ENCODE results near the gene KRTAP16-1.
"Not testable (repeated sequence)": the region's sequence is repeated elsewhere in the genome, so short reads cannot be mapped to it uniquely, and the experiment has no call there.

The KRTAP16-1 gene

DNA sequence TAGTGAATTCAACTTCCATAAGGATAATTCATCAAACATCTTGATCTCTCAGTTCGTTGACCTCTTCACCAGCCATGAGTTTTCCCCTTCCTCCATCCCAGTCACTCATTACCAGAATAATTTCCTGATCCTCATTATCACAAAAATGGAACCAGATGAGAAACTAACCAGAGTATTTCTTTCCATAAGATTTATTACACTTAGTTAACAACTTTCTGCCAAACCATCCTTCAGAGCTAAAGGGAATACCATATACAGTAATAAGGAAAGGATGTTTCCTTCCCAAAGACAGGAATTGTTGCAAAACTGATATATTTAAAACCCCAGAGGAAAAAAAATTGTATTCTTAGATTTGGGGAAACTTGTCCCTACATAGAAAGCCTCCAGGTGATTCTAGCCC, 15.1 kb downstream of the KRTAP16-1 start:
- Mint-ChIP-seq H3K9me3 (no peaks in the 10 kb centered on the region), H3K27me3 (no peaks in the 10 kb centered on the region), H3K4me3 (no peak overlapping the region), H3K4me1 (no peaks in the 10 kb centered on the region), H3K27ac (no peak overlapping the region)
- ATAC-seq (no peak), DNase-seq (no peak)

- ATAC-seq (no peak), DNase-seq (no peak)
- Mint-ChIP-seq H3K4me3 (no peak overlapping the region), H3K27me3 (no peaks in the 10 kb centered on the region), H3K9me3 (no peaks in the 10 kb centered on the region), H3K27ac (no peak overlapping the region), H3K4me1 (peaks cover 7% of the 10 kb centered on the region)
Observed at GRCh38 chr17:41287050-41287449, 22.1 kb downstream of the KRTAP16-1 start.

DNA sequence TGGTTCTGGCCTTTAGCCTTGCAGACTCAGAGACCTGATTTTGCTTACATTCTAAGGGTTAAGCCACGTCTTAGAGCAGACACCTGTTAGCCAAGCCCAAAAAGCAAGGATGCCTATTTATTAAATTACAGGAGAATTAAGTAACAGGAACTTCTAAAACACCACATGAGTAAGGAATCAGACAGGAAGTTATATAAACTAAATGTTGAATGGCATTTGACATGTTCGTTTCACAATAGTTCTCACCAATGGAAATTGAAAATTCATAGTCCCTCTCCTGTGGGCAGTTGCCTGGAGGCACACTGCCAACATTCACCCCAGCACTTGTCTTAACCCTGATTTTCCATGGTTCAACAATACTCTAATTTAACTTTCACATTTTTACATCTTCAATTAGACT, 24.6 kb downstream of the KRTAP16-1 start:
- no peaks in the 10 kb centered on the region for H3K27me3 Mint-ChIP-seq
- H3K9me3 Mint-ChIP-seq, result no peaks in the 10 kb centered on the region
- no peak overlapping the region for H3K27ac Mint-ChIP-seq
- H3K4me1 Mint-ChIP-seq, result peaks cover 7% of the 10 kb centered on the region
- ATAC-seq (no peak), DNase-seq (no peak)
- H3K4me3 Mint-ChIP-seq, result no peak overlapping the region

GRCh38 chr17:41284043-41284442, 25.1 kb downstream of the KRTAP16-1 start:
- no peaks in the 10 kb centered on the region for H3K9me3 Mint-ChIP-seq
- ATAC-seq, result no peak
- H3K4me1 Mint-ChIP-seq, result peaks cover 7% of the 10 kb centered on the region
- DNase-seq, result no peak
- H3K27me3 Mint-ChIP-seq, result no peaks in the 10 kb centered on the region
- no peak overlapping the region for H3K4me3 Mint-ChIP-seq
- no peak overlapping the region for H3K27ac Mint-ChIP-seq

DNA sequence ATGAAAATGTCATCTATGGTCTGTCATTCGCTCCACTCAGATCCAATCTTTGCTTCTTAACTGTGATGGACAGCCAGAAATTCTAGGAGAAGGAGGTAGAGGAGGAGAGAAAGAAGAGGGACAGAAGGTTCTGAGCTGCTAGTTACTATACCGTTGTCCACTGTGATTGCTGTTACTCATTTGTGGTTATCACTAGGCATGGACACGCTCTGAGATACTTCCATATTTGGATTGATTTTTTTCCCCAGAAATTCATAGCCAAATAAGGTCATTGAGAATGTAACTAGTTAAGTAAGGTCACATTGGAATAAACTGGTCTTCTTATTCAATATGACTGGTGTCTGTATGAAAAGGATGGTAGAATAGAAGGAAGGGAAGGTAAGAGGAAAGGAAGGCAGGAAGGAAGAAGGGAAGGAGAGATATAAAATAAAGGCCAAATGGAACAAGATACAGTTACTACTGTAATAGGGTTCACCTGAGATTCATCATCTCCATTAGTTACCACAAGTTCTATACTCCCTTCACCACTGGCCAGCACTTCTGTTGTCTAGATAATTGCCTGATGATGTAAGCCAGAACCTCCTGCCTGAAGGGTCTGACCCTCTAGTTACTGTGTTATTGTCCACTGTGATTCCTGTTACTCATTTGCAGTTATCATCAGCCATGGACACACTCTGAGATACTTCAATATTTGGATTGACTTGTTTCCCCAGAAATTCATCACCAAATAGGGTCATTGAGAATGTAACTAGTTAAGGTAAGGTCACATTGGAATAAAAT, 30.7 kb downstream of the KRTAP16-1 start:
- ATAC-seq (no peak), DNase-seq (no peak)
- Mint-ChIP-seq H3K27ac (no peak overlapping the region), H3K4me3 (no peak overlapping the region), H3K4me1 (no peaks in the 10 kb centered on the region), H3K27me3 (peaks cover 7% of the 10 kb centered on the region), H3K9me3 (no peaks in the 10 kb centered on the region)

GRCh38 chr17:41275648-41276190, 33.4 kb downstream of the KRTAP16-1 start, which contains the start of gene KRTAP9-7:
Gene KRTAP9-7, plus strand, starts transcription at chr17:41275698. Its CDS starts 0 bp downstream, at chr17:41275698.
- not testable (repeated sequence) for ATAC-seq, DNase-seq, H3K4me3 Mint-ChIP-seq, H3K4me1 Mint-ChIP-seq, H3K27me3 Mint-ChIP-seq, H3K27ac Mint-ChIP-seq, H3K9me3 Mint-ChIP-seq

DNA sequence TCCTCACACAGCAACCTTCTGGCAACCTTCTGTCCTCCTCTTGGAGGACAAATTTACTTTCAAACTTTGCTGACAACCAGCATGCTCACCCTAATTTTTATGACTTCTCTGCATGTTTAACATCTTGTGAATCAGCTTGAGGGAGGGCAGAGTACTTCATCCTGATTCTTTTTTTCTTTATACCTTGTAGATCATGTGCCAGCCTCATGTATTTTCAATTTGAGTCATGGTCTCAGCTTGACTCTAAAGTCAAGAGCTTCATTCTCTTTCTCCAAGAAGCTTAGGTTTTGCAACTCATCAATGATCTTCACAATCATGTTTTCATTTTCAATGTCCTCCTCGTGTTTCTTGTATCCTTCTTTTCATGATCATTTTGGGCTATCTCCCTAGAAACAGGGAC, 37.3 kb downstream of the KRTAP16-1 start:
- ATAC-seq (no peak), DNase-seq (no peak)
- Mint-ChIP-seq H3K9me3 (no peaks in the 10 kb centered on the region), H3K4me3 (no peak overlapping the region), H3K27me3 (peaks cover 7% of the 10 kb centered on the region), H3K27ac (no peak overlapping the region), H3K4me1 (no peaks in the 10 kb centered on the region)

DNA sequence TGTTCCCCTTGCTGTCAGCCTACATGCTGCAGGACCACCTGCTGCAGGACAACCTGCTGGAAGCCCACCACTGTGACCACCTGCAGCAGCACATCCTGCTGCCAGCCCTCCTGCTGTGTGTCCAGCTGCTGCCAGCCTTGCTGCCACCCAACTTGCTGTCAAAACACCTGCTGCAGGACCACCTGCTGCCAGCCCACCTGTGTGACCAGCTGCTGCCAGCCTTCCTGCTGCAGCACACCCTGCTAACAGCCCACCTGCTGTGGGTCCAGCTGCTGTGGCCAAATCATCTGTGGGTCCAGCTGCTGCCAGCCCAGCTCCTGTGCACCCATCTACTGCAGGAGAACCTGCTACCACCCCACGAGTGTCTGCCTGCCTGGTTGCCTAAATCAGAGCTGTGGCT, 37.8 kb downstream of the KRTAP16-1 start:
- not testable (repeated sequence) for H3K27me3 Mint-ChIP-seq, DNase-seq, H3K9me3 Mint-ChIP-seq, H3K4me3 Mint-ChIP-seq, H3K27ac Mint-ChIP-seq, ATAC-seq, H3K4me1 Mint-ChIP-seq

- Mint-ChIP-seq H3K27ac (no peak overlapping the region), H3K4me3 (no peak overlapping the region), H3K27me3 (no peaks in the 10 kb centered on the region), H3K4me1 (no peaks in the 10 kb centered on the region), H3K9me3 (no peaks in the 10 kb centered on the region)
- DNase-seq (no peak), ATAC-seq (no peak)
Observed at GRCh38 chr17:41267711-41268110, 41.4 kb downstream of the KRTAP16-1 start.

GRCh38 chr17:41265078-41265477, 44.0 kb downstream of the KRTAP16-1 start, which contains the start of gene KRTAP9-6:
Gene KRTAP9-6, plus strand, starts transcription at chr17:41265378. Its CDS starts 0 bp downstream, at chr17:41265378.
- ATAC-seq, result no peak
- H3K4me1 Mint-ChIP-seq, result peaks cover 14% of the 10 kb centered on the region

DNA sequence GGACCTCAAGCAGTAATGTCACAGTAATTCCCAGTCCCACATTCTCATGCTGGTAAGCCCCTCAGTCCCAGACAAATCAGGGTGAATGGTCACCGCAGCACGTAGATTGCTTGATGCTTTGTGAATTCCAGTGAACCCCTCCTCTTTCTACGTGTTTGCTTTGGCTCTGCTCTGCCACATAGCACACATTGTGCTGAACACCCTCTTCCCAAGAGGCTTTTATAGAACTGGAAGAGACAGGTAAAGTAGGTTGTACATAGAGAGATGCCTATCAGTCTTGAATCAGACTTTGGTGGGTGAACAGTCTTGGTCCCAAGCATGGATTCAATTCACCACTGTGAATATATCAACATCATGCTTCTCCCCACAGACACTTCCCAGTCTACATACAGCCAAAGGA, 44.5 kb downstream of the KRTAP16-1 start:
- ATAC-seq (no peak), DNase-seq (no peak)
- H3K9me3 Mint-ChIP-seq, result no peaks in the 10 kb centered on the region
- no peak overlapping the region for H3K4me3 Mint-ChIP-seq
- peaks cover 15% of the 10 kb centered on the region for H3K4me1 Mint-ChIP-seq
- no peak overlapping the region for H3K27ac Mint-ChIP-seq
- H3K27me3 Mint-ChIP-seq, result no peaks in the 10 kb centered on the region

More at GRCh38 chr17:41265078-41265477, 44.0 kb downstream of the KRTAP16-1 start, which contains the start of gene KRTAP9-6:
- DNase-seq, result no peak
- Mint-ChIP-seq H3K4me3 (no peak within 1 kb of the TSS), H3K27me3 (no peaks in the 10 kb centered on the region), H3K27ac (no peak within 1 kb of the TSS), H3K9me3 (no peaks in the 10 kb centered on the region)

DNA sequence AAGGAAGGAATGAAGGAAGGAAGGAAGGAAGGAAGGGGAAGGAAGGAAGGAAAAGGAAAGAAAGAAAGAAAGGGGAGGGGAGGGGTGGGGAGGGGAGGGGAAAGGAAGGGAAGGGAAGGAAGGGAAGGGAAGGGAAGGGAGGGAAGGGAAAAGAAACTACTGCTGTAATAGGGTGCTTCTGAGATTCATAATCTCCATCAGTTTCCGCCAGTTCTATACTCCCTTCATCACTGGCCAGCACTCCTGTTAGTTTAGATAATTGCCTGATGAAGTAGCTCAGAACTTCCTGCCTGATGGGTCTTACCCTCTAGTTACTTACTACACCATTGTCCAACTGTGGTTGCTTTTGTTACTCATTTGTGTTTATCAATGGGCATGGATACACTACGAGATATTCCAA, 45.9 kb downstream of the KRTAP16-1 start:
- no peak for DNase-seq

GRCh38 chr17:41258406-41258805, 50.7 kb downstream of the KRTAP16-1 start:
- H3K4me1 Mint-ChIP-seq, result peaks cover 15% of the 10 kb centered on the region
- H3K27me3 Mint-ChIP-seq, result no peaks in the 10 kb centered on the region
- ATAC-seq (no peak), DNase-seq (no peak)
- no peak overlapping the region for H3K27ac Mint-ChIP-seq
- no peak overlapping the region for H3K4me3 Mint-ChIP-seq
- H3K9me3 Mint-ChIP-seq, result no peaks in the 10 kb centered on the region

More for the DNA sequence above, 45.9 kb downstream of the KRTAP16-1 start:
- Mint-ChIP-seq H3K4me3 (no peak overlapping the region), H3K27me3 (no peaks in the 10 kb centered on the region), H3K9me3 (no peaks in the 10 kb centered on the region), H3K27ac (no peak overlapping the region), H3K4me1 (peaks cover 15% of the 10 kb centered on the region)
- ATAC-seq, result no peak

Data from stimulated activated naive CD8-positive, alpha-beta T cell treated with anti-CD3 and anti-CD28 coated beads, Interleukin-15, amount 100 ng/mL, for 72 hours (primary cell).